HL-60/S4 treated with phorbol 12-myristate 13-acetate at 8.2 ng/mL for 4 days and 3 days (cell line): ENCODE measurements around the gene TTLL5.

Source experiments
- in situ Hi-C: fragments of 300-500 bp; cut with MboI; formaldehyde crosslinking; loops from 2 replicates; pipeline ENCODE4 v1.15.0; 2022; ENCODE audit warnings: low sequenced_read_pairs

TTLL5 gene

GRCh38 chr14:75700295-75700694 lies 39.2 kb downstream of the TTLL5 start:
- in situ Hi-C loops: loop anchor here (25.0 kb wide), 1 partner anchor 287 kb away; the partner anchor contains the start of genes IFT43 and TGFB3

GRCh38 chr14:75702122-75702521 lies 41.1 kb downstream of the TTLL5 start:
- in situ Hi-C loops: loop anchor here (25.0 kb wide), 1 partner anchor 285 kb away; the partner anchor contains the start of genes IFT43 and TGFB3

- in situ Hi-C loops: loop anchor here (25.0 kb wide), 1 partner anchor 285 kb away; the partner anchor contains the start of genes IFT43 and TGFB3
Measured at GRCh38 chr14:75702616-75703261, 41.7 kb downstream of the TTLL5 start.

- in situ Hi-C loops: loop anchor here (25.0 kb wide), 1 partner anchor 284 kb away; the partner anchor contains the start of genes IFT43 and TGFB3
Measured at GRCh38 chr14:75703467-75703866, 42.4 kb downstream of the TTLL5 start.

GRCh38 chr14:75705014-75705413 lies 44.0 kb downstream of the TTLL5 start:
- in situ Hi-C loops: loop anchor here (25.0 kb wide), 1 partner anchor 282 kb away; the partner anchor contains the start of genes IFT43 and TGFB3

- in situ Hi-C loops: loop anchor here (25.0 kb wide), 1 partner anchor 278 kb away; the partner anchor contains the start of genes IFT43 and TGFB3
Measured at GRCh38 chr14:75709207-75709812, 48.3 kb downstream of the TTLL5 start.

- in situ Hi-C loops: loop anchor here (25.0 kb wide), 1 partner anchor 276 kb away; the partner anchor contains the start of genes IFT43 and TGFB3
Measured at GRCh38 chr14:75711105-75711795, 50.2 kb downstream of the TTLL5 start.

GRCh38 chr14:75711796-75712211 lies 50.8 kb downstream of the TTLL5 start:
- in situ Hi-C loops: loop anchor here (25.0 kb wide), 1 partner anchor 275 kb away; the partner anchor contains the start of genes IFT43 and TGFB3

GRCh38 chr14:75714991-75715390 lies 53.9 kb downstream of the TTLL5 start:
- in situ Hi-C loops: loop anchor here (25.0 kb wide), 1 partner anchor 272 kb away; the partner anchor contains the start of genes IFT43 and TGFB3

- in situ Hi-C loops: loop anchor here (25.0 kb wide), 1 partner anchor 271 kb away; the partner anchor contains the start of genes IFT43 and TGFB3
Measured at GRCh38 chr14:75715926-75716780, 55.1 kb downstream of the TTLL5 start.

- in situ Hi-C loops: loop anchor here (25.0 kb wide), 1 partner anchor 270 kb away; the partner anchor contains the start of genes IFT43 and TGFB3
Measured at GRCh38 chr14:75717729-75718128, 56.7 kb downstream of the TTLL5 start.

- in situ Hi-C loops: loop anchor here (25.0 kb wide), 1 partner anchor 269 kb away; the partner anchor contains the start of genes IFT43 and TGFB3
Measured at GRCh38 chr14:75718199-75718598, 57.2 kb downstream of the TTLL5 start.

- in situ Hi-C loops: loop anchor here (25.0 kb wide), 1 partner anchor 267 kb away; the partner anchor contains the start of genes IFT43 and TGFB3
Measured at GRCh38 chr14:75720116-75720515, 59.1 kb downstream of the TTLL5 start.

GRCh38 chr14:75720842-75721498 lies 59.9 kb downstream of the TTLL5 start:
- in situ Hi-C loops: loop anchor here (25.0 kb wide), 1 partner anchor 266 kb away; the partner anchor contains the start of genes IFT43 and TGFB3

GRCh38 chr14:75723716-75724115 lies 62.7 kb downstream of the TTLL5 start:
- in situ Hi-C loops: loop anchor here (25.0 kb wide), 1 partner anchor 264 kb away; the partner anchor contains the start of genes IFT43 and TGFB3

- in situ Hi-C loops: loop anchor here (25.0 kb wide), 1 partner anchor 263 kb away; the partner anchor contains the start of genes IFT43 and TGFB3
Measured at GRCh38 chr14:75724414-75725204, 63.6 kb downstream of the TTLL5 start.

- in situ Hi-C loops: no loop called here
Measured at GRCh38 chr14:75725481-75725880, 64.4 kb downstream of the TTLL5 start.

- in situ Hi-C loops: no loop called here
Measured at GRCh38 chr14:75726321-75726720, 65.3 kb downstream of the TTLL5 start.
